ENCODE data around the gene POMT2.
"Not testable (repeated sequence)": the region's sequence is repeated elsewhere in the genome, so short reads cannot be mapped to it uniquely, and the experiment has no call there.

POMT2 gene

GRCh38 chr14:77324816-77325745 lies 4.4 kb upstream of the POMT2 start:
- no peak for DNase-seq (ENCODE audit: low read depth)

GRCh38 chr14:77324289-77324688 lies 3.6 kb upstream of the POMT2 start:
- DNase-seq (ENCODE audit: low read depth): no peak

DNA sequence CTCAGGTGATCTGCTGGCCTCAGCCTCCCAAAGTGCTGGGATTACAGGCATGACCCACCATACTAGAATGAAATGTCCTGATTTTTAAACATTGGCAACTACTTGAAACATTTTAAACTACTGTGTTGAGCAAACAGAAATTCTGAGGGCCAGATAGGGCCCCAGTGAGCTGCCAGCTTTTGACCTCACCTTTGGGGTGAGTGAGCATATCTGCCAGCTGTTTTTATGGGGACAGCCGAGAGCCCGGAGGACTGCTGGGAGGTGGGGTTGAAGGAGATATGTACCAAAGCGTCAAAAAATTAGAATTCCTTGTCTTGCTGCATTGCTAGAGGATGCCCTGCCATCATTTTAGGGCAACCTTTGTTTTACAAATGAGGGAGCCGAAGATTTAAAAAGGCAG lies 2.9 kb upstream of the POMT2 start:
- DNase-seq (ENCODE audit: low read depth): no peak

GRCh38 chr14:77322951-77323350 lies 2.3 kb upstream of the POMT2 start:
- no peak for DNase-seq (ENCODE audit: low read depth)

- no peak for DNase-seq (ENCODE audit: low read depth)
Measured at GRCh38 chr14:77322250-77322902, 1.7 kb upstream of the POMT2 start.

DNA sequence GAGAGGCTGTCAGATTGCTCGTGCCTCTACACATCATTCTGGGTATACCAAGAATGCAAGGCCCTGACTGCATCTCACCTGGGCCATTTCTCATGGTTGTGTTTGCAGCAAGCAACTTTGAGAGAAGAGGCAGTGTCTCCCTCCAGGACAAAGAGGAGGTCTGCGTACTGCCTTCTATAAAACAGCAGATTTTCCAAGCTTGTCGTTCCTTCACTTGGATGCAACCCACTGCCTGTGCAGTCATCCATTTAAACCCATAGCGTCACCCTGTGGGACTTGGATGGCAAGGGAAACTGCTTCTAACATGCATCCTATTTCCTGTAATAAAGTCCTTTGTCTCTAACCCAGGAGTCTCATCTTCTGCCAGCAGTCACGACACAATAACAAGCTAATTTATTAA lies 1.3 kb downstream of the POMT2 start:
- no peak for DNase-seq (ENCODE audit: low read depth)

DNA sequence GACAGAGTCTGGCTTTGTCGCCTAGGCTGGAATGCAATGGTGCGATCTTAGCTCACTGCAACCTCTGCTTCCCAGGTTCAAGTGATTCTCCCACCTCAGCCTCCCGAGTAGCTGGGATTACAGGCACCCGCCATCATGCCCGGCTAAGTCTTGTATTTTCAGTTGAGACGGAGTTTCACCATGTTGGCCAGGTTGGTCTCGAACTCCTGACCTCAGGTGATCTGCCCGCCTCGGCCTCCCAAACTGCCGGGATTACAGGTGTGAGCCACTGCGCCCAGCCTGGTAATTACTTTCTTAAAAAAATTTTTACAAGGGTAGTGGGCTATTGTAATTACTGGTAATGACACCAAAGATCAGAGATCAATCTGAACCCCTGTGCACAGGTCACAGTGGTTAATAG lies 1.9 kb downstream of the POMT2 start:
- not testable (repeated sequence) for DNase-seq (ENCODE audit: low read depth)

- DNase-seq (ENCODE audit: low read depth): no peak
Measured at GRCh38 chr14:77318006-77318553, 2.6 kb downstream of the POMT2 start.

GRCh38 chr14:77316872-77317301 lies 3.8 kb downstream of the POMT2 start:
- DNase-seq (ENCODE audit: low read depth): no peak

DNA sequence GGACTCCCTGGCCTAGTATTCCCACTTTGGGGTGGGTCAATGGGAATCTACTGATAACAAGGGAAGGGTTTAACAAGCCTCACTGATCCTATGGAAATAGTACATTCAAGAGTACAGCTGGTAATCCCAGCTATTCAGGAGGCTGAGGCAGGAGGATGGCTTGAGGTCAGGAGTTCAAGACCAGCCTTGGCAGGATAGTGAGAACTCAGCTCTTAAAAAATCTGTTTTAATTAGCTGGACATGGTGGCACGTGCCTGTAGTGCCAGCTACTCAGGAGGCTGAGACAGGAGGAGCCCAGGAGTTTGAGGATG lies 4.5 kb downstream of the POMT2 start:
- no peak for DNase-seq (ENCODE audit: low read depth)

GRCh38 chr14:77314539-77315457 lies 5.9 kb downstream of the POMT2 start:
- no peak for DNase-seq (ENCODE audit: low read depth)

- no peak for DNase-seq (ENCODE audit: low read depth)
Measured at GRCh38 chr14:77314043-77314442, 6.6 kb downstream of the POMT2 start.

GRCh38 chr14:77313371-77313770 lies 7.3 kb downstream of the POMT2 start:
- DNase-seq (ENCODE audit: low read depth): no peak

- no peak for DNase-seq (ENCODE audit: low read depth)
Measured at GRCh38 chr14:77311217-77311616, 9.5 kb downstream of the POMT2 start.

- no peak for DNase-seq (ENCODE audit: low read depth)
Measured at GRCh38 chr14:77310026-77310425, 10.7 kb downstream of the POMT2 start.

- DNase-seq (ENCODE audit: low read depth): no peak
Measured at GRCh38 chr14:77309131-77309530, 11.6 kb downstream of the POMT2 start.

DNA sequence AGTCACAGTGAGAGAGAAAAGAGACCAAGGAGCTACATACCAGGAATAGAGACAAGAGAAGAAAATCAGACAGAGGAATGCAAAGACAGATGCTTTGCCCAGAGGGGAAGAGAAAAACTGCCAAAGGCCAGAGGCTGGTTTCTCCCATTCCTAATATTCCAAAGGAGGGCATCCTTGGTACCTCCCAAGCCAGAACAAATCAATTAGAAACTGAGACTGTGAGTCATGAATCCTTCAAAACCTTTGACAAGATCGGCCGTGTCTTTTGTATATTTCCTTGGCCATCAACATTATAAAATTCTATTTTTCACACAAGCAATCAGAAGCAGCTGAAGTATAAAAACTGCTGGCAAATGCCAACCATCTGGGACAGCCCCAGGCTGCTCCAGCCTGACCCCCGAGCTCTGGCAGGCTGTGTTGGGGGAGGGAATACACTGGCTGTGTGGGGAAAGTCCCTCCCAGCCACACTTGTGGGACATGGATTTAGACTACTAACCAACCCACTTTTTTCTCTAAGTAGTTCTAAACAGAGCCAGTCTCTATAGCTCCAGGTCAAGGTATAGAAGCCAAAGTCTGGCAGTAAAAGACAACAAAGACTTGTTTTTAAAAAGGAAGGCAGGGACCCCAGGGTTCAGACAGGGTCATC lies 13.7 kb downstream of the POMT2 start:
- DNase-seq (ENCODE audit: low read depth): no peak

DNA sequence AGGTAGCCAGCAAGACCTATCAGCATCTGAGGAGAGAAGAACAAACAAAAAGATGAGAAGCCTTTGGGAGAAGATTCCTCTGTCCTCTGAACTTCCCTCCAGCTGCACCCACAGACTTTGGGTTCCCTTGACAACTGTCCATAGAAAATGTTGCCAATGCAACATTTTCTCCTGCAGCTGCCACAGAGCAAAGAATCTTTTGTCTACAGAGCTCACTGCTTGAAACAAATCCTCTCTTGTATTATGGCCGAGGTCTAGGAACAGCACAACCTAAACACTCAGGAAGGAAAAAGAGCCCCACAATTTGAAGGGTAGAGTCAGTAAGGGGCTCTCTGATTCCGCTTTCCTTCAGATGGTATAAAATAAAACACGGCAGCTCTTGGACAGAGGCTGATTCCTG lies 14.3 kb downstream of the POMT2 start:
- DNase-seq (ENCODE audit: low read depth): no peak

DNA sequence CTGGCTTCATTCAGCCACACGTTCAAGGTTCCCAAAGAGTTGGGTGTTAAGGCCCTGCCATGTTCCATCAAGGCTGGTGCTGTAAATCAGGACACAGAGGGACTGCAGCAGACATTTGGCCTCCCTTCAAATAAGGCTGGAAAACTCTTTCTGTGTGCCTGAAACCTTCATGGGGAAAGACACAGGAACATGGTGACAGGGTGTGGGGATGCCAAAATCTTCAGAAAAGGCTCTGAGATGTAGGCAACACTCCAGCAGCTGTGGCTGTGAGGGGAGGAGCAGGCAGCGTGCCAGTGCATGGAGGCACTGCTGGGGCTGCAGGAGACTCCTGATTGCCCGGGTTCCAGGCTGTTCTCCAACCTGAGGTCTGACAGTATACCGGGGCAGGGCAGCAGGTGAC lies 15.0 kb downstream of the POMT2 start:
- no peak for DNase-seq (ENCODE audit: low read depth)

GRCh38 chr14:77303417-77304156 lies 17.1 kb downstream of the POMT2 start:
- peak; percentile 21 for DNase-seq (ENCODE audit: low read depth)

DNA sequence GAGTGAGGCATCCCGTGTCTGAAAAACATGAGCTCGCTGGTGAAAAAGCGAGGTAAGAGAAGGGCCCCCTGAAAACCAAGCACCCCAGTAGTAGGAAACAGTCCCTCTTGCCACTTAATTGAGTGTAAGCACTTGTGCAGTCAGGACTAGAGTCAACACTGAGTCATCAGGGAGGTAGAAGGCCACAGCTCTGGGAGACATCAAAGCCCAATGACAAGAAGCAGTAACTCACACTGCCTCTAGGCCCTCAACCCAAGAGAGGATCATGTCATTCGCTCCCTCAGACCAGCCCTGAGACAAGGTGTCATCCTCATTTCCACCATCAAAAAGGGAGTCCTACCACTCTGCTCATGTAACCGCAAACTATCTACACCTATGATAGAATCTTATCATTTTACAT lies 17.8 kb downstream of the POMT2 start:
- peak; percentile 20 for DNase-seq (ENCODE audit: low read depth)

Measured in activated T-cell treated with anti-CD3 and anti-CD28 coated beads for 24 hours (primary cell).